WTC11 (cell line): ENCODE data around the gene NT5C3B. TPM values are rescaled to one million over a fixed set of nuclear protein-coding genes. Genes with fewer than 3 reads are reported as not detected.
A peak's percentile ranks its signal among the peaks of the same experiment; 100 is the strongest.

Source experiments
- ATAC-seq: fragments of 200-7000 bp; cut with Tn5 transposase; 2 replicates; pipeline ENCODE4 v1.10.0; 2021; ENCODE audit warnings: mild to moderate bottlenecking, moderate library complexity
- CTCF ChIA-PET: fragments of 300-600 bp; sonication (Branson Sonifier 250); formaldehyde crosslinking; loops from one replicate; lab custom pipeline; 2021; ENCODE audit warnings: antibody characterized with exemption; lab: Charles Lee
- POLR2A ChIA-PET: fragments of 350-600 bp; sonication (Branson Sonifier 250); formaldehyde crosslinking; loops from one replicate; lab custom pipeline; 2021; ENCODE audit warnings: antibody characterized with exemption; lab: Charles Lee
- DNase-seq: peaks from one replicate; pipeline ENCODE4 v3.0.0; 2021; ENCODE audit warnings: low spot score
- H3K27ac Mint-ChIP-seq: 2 replicates; pipeline ENCODE4 v1.8.0; 2021; ENCODE audit warnings: mixed read lengths
- H3K27me3 Mint-ChIP-seq: 2 replicates; pipeline ENCODE4 v1.8.0; 2021; ENCODE audit warnings: low read depth, mild to moderate bottlenecking, moderate library complexity, mixed read lengths
- H3K36me3 Mint-ChIP-seq: 2 replicates; pipeline ENCODE4 v1.8.0; 2021; ENCODE audit warnings: mixed read lengths
- H3K4me1 Mint-ChIP-seq: 2 replicates; pipeline ENCODE4 v1.8.0; 2022; ENCODE audit warnings: mixed read lengths
- H3K4me3 Mint-ChIP-seq: 2 replicates; pipeline ENCODE4 v1.8.0; 2021; ENCODE audit warnings: mild to moderate bottlenecking, moderate library complexity, mixed read lengths
- H3K9me3 Mint-ChIP-seq: 2 replicates; pipeline ENCODE4 v1.8.0; 2021; ENCODE audit warnings: mixed read lengths
- ATF1 ChIP-seq: sonication (generic); formaldehyde crosslinking; IDR thresholded peaks from 2 replicates; pipeline ENCODE4 v1.8.1; 2023; ENCODE audit warnings: mild to moderate bottlenecking, moderate library complexity, missing genetic modification reagents
- E2F4 ChIP-seq: sonication (generic); formaldehyde crosslinking; IDR thresholded peaks from 2 replicates; pipeline ENCODE4 v1.8.1; 2022; ENCODE audit warnings: low read depth, mild to moderate bottlenecking, moderate library complexity, missing genetic modification reagents, borderline replicate concordance
- ELF4 ChIP-seq: sonication (generic); formaldehyde crosslinking; IDR thresholded peaks from 2 replicates; pipeline ENCODE4 v1.8.1; 2022; ENCODE audit warnings: low read depth, mild to moderate bottlenecking, moderate library complexity, missing genetic modification reagents
- ETV6 ChIP-seq: sonication (generic); formaldehyde crosslinking; IDR thresholded peaks from 2 replicates; pipeline ENCODE4 v1.8.1; 2022; ENCODE audit warnings: mild to moderate bottlenecking, missing genetic modification reagents
- FOXK1 ChIP-seq: sonication (generic); formaldehyde crosslinking; IDR thresholded peaks from 2 replicates; pipeline ENCODE4 v1.8.0; 2022; ENCODE audit warnings: mild to moderate bottlenecking, moderate library complexity, missing genetic modification reagents
- FOXP4 ChIP-seq: sonication (generic); formaldehyde crosslinking; IDR thresholded peaks from 2 replicates; pipeline ENCODE4 v1.8.0; 2022; ENCODE audit warnings: mild to moderate bottlenecking, missing genetic modification reagents
- JUN ChIP-seq: sonication (generic); formaldehyde crosslinking; IDR thresholded peaks from 2 replicates; pipeline ENCODE4 v1.8.0; 2023; ENCODE audit warnings: mild to moderate bottlenecking, missing genetic modification reagents
- MAX ChIP-seq: sonication (generic); formaldehyde crosslinking; IDR thresholded peaks from 2 replicates; pipeline ENCODE4 v1.8.0; 2022; ENCODE audit warnings: mild to moderate bottlenecking, missing genetic modification reagents
- MLX ChIP-seq: sonication (generic); formaldehyde crosslinking; IDR thresholded peaks from 2 replicates; pipeline ENCODE4 v1.8.1; 2023; ENCODE audit warnings: mild to moderate bottlenecking, missing genetic modification reagents, moderate library complexity
- MYBL2 ChIP-seq: sonication (generic); formaldehyde crosslinking; IDR thresholded peaks from 2 replicates; pipeline ENCODE4 v1.8.1; 2023; ENCODE audit warnings: mild to moderate bottlenecking, moderate library complexity, missing genetic modification reagents
- NR2C2 ChIP-seq: sonication (generic); formaldehyde crosslinking; IDR thresholded peaks from 2 replicates; pipeline ENCODE4 v1.8.0; 2022; ENCODE audit warnings: mild to moderate bottlenecking, missing genetic modification reagents
- PREB ChIP-seq: sonication (generic); formaldehyde crosslinking; IDR thresholded peaks from 2 replicates; pipeline ENCODE4 v1.8.1; 2022; ENCODE audit warnings: mild to moderate bottlenecking, missing genetic modification reagents, moderate library complexity, borderline replicate concordance
- RORB ChIP-seq: fragments of 250-450 bp; sonication (Bioruptor Pico); IDR thresholded peaks from 2 replicates; pipeline ENCODE4 v1.9.0; 2021; ENCODE audit warnings: mild to moderate bottlenecking
- SMAD3 ChIP-seq: sonication (generic); formaldehyde crosslinking; IDR thresholded peaks from 2 replicates; pipeline ENCODE4 v1.8.0; 2022; ENCODE audit warnings: missing genetic modification reagents, mild to moderate bottlenecking, borderline replicate concordance
- SP1 ChIP-seq: sonication (generic); formaldehyde crosslinking; conservative IDR thresholded peaks from 2 replicates; pipeline ENCODE4 v1.8.1; 2022; ENCODE audit warnings: missing genetic modification reagents
- ZBTB43 ChIP-seq: sonication (generic); formaldehyde crosslinking; IDR thresholded peaks from 2 replicates; pipeline ENCODE4 v1.8.1; 2023; ENCODE audit warnings: mild to moderate bottlenecking, missing genetic modification reagents
- ZNF121 ChIP-seq: sonication (generic); formaldehyde crosslinking; IDR thresholded peaks from 2 replicates; pipeline ENCODE4 v1.8.0; 2023; ENCODE audit warnings: missing genetic modification reagents
- ZNF232 ChIP-seq: sonication (generic); formaldehyde crosslinking; IDR thresholded peaks from 2 replicates; pipeline ENCODE4 v1.8.0; 2022; ENCODE audit warnings: mild to moderate bottlenecking, missing genetic modification reagents
- ZNF317 ChIP-seq: sonication (generic); formaldehyde crosslinking; IDR thresholded peaks from 2 replicates; pipeline ENCODE4 v1.8.1; 2023; ENCODE audit warnings: low read depth, mild to moderate bottlenecking, moderate library complexity, missing genetic modification reagents, borderline replicate concordance
- ZNF423 ChIP-seq: fragments of 250-450 bp; sonication (Bioruptor Pico); IDR thresholded peaks from 2 replicates; pipeline ENCODE4 v2.1.2; 2022; ENCODE audit warnings: mild to moderate bottlenecking, moderate library complexity
- total RNA-seq: library from RNA; stranded (reverse); gene quantifications from 3 replicates; pipeline ENCODE4 v1.2.3, GENCODE V29; 2021

Gene NT5C3B
- total RNA-seq, 1 experiment from 2014 or later: 58.1 TPM

- peak; percentile 8; the same call in 1 of the 2 replicates for TF ChIP-seq SMAD3 (CRISPR knock-in tag)
- no peak for TF ChIP-seq ZNF121 (CRISPR knock-in tag)
- TF ChIP-seq ZNF317 (CRISPR knock-in tag): no peak
Measured at GRCh38 chr17:41801374-41802271, 34.4 kb downstream of the NT5C3B start (continued).

- peak overlapping the region; percentile 66 for H3K4me3 Mint-ChIP-seq
Measured at GRCh38 chr17:41800601-41801373, 35.2 kb downstream of the NT5C3B start.

GRCh38 chr17:41799366-41799765 lies 36.7 kb downstream of the NT5C3B start:
- Mint-ChIP-seq H3K27me3 (peaks cover 20% of the 10 kb centered on the region), H3K9me3 (no peaks in the 10 kb centered on the region), H3K27ac (no peak overlapping the region; the same call in 1 of the 2 replicates), H3K36me3 (peaks cover 4% of the 10 kb centered on the region), H3K4me1 (peaks cover 39% of the 10 kb centered on the region), H3K4me3 (no peak overlapping the region)
- POLR2A ChIA-PET: interaction anchor here (1.1 to 9.9 kb wide), 2 partner anchors 14 to 23 kb away, joined by 3 to 142 read pairs; partner anchors contain the start of gene JUP
- CTCF ChIA-PET: interaction anchor here (0.5 to 10.1 kb wide), 8 partner anchors 12 to 1551 kb away, joined by 3 to 252 read pairs (median 6); partner anchors contain the start of gene JUP
- ATAC-seq (no peak), DNase-seq (no peak)
- TF ChIP-seq ZNF423 (CRISPR knock-in tag): no peak
- TF ChIP-seq ZNF121 (CRISPR knock-in tag): no peak
- TF ChIP-seq ZBTB43 (CRISPR knock-in tag): no peak
- TF ChIP-seq PREB (CRISPR knock-in tag): no peak
- no peak for TF ChIP-seq MYBL2 (CRISPR knock-in tag)
- no peak for TF ChIP-seq NR2C2 (CRISPR knock-in tag)
- TF ChIP-seq ZNF232: no peak
- no peak for TF ChIP-seq E2F4 (CRISPR knock-in tag)
- no peak for TF ChIP-seq JUN (CRISPR knock-in tag)
- no peak for TF ChIP-seq MAX (CRISPR knock-in tag)
- no peak for TF ChIP-seq ELF4 (CRISPR knock-in tag)

More at GRCh38 chr17:41800601-41801373, 35.2 kb downstream of the NT5C3B start:
- POLR2A ChIA-PET: interaction anchor here (0.6 to 9.9 kb wide), 11 partner anchors 10 to 1517 kb away, joined by 3 to 142 read pairs (median 4); partner anchors contain the start of genes JUP and P3H4
- H3K27ac Mint-ChIP-seq: peak overlapping the region; percentile 97
- peaks cover 30% of the 10 kb centered on the region for H3K4me1 Mint-ChIP-seq
- ATAC-seq (peak; percentile 90), DNase-seq (peak; percentile 91)
- H3K27me3 Mint-ChIP-seq: peaks cover 6% of the 10 kb centered on the region
- peak; percentile 43; the same call in 1 of the 2 replicates for TF ChIP-seq FOXP4 (CRISPR knock-in tag)
- TF ChIP-seq MAX (CRISPR knock-in tag): peak; percentile 54; the same call in 1 of the 2 replicates
- TF ChIP-seq MLX: no peak
- no peak for TF ChIP-seq RORB (CRISPR knock-in tag)
- peak; percentile 88; the same call in 1 of the 2 replicates for TF ChIP-seq ETV6
- peak; percentile 76 for TF ChIP-seq SP1
- TF ChIP-seq SMAD3 (CRISPR knock-in tag): peak; percentile 7; the same call in 1 of the 2 replicates
- TF ChIP-seq FOXK1 (CRISPR knock-in tag): peak; percentile 51; the same call in 1 of the 2 replicates
- no peak for TF ChIP-seq ATF1 (CRISPR knock-in tag)
- TF ChIP-seq, all 79 proteins: peak for 6
- CTCF ChIA-PET: interaction anchor here (0.5 to 10.1 kb wide), 35 partner anchors 8 to 883 kb away, joined by 3 to 252 read pairs (median 4); partner anchors contain the start of genes FKBP10, HAP1, JUP and ODAD4
- peaks cover 12% of the 10 kb centered on the region for H3K36me3 Mint-ChIP-seq
- no peaks in the 10 kb centered on the region for H3K9me3 Mint-ChIP-seq
